AG09309 (cell line): ENCODE results near the gene GZF1.

Experiments
- DNase-seq: peaks from one replicate; pipeline ENCODE4 v3.0.0-alpha.2; 2010; ENCODE audit warnings: low read depth
- H3K4me3 ChIP-seq: 2 replicates; pipeline ENCODE4 v1.5.1; 2011; ENCODE audit warnings: mild to moderate bottlenecking, low read depth, low read length, moderate library complexity; ENCODE audit not compliant: control insufficient read depth
- CTCF ChIP-seq: IDR thresholded peaks from 2 replicates; pipeline ENCODE4 v1.5.1; 2011; ENCODE audit warnings: mild to moderate bottlenecking, low read depth, low read length, inconsistent platforms; ENCODE audit not compliant: insufficient read depth, control insufficient read depth; ENCODE audit errors: missing control alignments

The GZF1 gene

GRCh38 chr20:23408957-23409356 is 47.0 kb downstream of the GZF1 start:
- TF ChIP-seq CTCF, result no peak
- H3K4me3 ChIP-seq, result no peak overlapping the region
- no peak for DNase-seq

GRCh38 chr20:23409800-23410199 is 47.8 kb downstream of the GZF1 start:
- DNase-seq, result no peak
- H3K4me3 ChIP-seq, result no peak overlapping the region
- TF ChIP-seq CTCF, result no peak

- TF ChIP-seq CTCF, result no peak
- no peak for DNase-seq
Observed at GRCh38 chr20:23410916-23411695, 49.1 kb downstream of the GZF1 start.

DNA sequence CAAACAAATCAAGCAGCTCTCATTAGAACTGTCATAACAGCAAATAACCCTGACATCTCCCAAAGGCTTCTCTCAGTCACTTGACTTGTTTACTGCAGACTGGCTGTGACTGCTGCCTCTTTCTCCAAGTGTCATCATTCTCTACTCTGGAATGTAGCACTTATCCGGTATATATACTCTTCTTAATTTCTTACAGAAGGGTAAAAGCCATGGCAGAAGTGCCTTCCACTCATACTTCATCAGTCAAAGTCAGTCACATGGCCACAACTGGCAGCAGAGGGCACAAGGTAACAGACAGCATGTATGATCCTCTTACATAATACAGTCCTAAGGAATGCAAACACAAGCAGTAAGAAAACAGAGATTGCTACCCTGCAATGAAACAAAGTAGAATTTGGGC is 50.0 kb downstream of the GZF1 start:
- no peak for DNase-seq
- TF ChIP-seq CTCF, result no peak
- H3K4me3 ChIP-seq, result no peak overlapping the region

More at GRCh38 chr20:23410916-23411695, 49.1 kb downstream of the GZF1 start:
- no peak overlapping the region for H3K4me3 ChIP-seq

DNA sequence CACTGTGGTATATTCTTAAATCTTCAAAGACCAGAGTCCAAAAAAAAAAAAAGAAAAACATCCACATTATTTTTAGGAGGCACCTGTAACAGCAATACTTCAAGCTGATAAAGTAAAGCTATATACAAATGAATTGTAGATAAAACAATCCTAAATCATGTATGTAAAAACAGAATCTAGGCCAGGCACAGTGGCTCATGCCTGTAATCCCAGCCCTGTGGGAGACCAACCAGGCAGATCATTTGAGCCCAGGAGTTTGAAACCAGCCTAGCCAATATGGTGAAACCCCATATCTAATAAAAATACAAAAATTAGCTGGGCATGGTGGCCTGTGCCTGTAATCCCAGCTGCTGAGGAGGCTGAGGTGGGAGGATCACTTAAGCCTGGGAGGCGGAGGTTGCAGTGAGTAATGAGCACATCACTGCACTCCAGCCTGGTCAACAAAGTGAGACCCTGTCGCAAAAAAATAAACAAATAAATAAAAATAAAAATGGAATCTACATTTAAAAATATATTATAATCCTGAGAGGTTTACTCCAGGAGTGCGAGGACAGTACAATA is 52.0 kb downstream of the GZF1 start:
- no peak for TF ChIP-seq CTCF
- no peak overlapping the region for H3K4me3 ChIP-seq
- no peak for DNase-seq

DNA sequence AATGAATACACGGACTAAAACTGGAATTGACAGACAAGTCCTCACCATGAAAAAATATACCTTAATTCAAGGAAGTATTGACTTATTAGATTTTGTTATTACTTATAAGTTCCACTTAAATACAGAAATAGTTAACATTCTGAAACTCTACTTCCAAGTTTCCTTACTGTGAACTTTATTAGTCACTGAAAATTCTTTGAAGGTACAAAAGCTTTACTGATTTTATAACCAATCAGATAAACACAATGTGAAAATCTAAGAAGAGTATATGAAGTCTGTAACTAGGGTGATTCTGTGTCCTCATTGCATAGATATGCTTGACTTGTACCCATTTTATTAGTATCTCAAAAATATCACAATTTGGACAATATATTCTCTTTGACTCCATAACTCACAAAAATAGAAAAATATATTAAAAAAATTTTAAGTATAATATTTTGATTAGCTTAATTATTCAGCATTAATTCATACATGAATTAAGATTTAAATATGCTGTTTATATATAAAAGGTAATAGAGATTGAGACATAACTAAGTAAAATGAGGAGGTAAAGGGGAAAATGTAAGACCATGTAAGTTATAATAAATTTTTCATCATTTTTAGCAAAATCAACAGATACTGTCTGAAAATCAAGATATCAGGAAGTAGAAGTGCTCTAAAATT is 52.7 kb downstream of the GZF1 start:
- no peak for TF ChIP-seq CTCF
- no peak overlapping the region for H3K4me3 ChIP-seq
- no peak for DNase-seq
